ENCODE data around the gene EEF1A2.

DNA sequence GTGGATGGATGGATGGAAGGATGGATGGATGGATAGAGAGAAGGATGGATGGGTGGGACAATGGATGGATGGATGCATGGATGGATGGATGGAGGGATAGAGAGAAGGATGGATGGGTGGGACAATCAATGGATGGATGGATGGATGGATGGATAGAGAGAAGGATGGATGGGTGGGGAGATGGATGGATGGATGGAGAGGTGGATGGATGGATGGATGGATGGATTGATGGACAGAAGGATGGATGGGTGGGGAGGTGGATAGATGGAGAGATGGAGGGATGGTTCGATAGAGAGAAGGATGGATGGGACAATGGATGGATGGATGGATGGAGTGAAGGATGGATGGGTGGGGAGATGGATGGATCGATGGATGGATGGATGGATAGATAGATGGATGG is 6.4 kb downstream of the EEF1A2 start:
- TF ChIP-seq CTCF (IDR thresholded peaks at IDR 0.05; ENCODE audit: low read length) (no peak), EZH2 (IDR thresholded peaks at IDR 0.05; ENCODE audit: borderline replicate concordance, low read length) (no peak)

Measured in OCI-LY1 (cell line).